ENCODE results near the gene HMGB2.

- TF ChIP-seq CTCF (IDR thresholded peaks at IDR 0.05; ENCODE audit: low read length), result no peak
- TF ChIP-seq EZH2 (IDR thresholded peaks at IDR 0.05; ENCODE audit: borderline replicate concordance, low read length), result no peak
These were observed 23.8 kb upstream of the HMGB2 start for GRCh38 chr4:173357939-173358338.

Measured in OCI-LY1 (cell line).